ENCODE results near the gene SKIC8. TPM values are rescaled to one million over a fixed set of nuclear protein-coding genes. Genes with fewer than 3 reads are reported as not detected.

The SKIC8 gene
- total and polyA plus RNA-seq, 2 experiments from 2014 or later, result 60.6 to 70.2 TPM

DNA sequence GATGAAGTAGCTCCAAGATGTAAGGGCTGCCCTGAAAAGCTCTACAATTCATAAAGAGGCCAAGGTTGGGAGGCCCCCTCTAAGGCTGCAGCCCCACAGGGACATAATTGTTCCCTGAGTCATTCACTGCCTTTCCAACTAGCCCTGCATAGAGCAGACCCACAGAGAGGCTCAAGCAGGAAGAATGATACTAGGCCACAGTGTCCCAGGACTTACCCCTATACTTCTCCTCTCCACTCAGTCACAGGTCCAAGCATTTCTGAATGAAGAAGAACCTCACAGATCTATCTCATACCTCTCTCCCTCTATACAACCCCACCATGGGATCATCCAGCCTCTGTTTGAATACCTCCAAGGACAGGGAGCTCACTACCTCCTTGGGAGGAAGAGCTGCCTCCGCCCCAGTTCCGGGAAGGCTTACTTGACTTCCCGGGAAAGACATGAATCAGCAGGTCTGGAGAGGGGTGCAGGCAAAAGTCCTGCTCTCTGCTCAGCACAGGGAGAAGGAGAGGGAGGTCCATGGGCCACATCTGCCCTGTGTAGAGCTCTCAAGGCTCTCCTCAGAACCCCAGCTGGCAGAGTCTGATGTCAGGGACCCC is 6.9 kb upstream of the SKIC8 start:
- H2AFZ ChIP-seq, result no peak overlapping the region
- H3K4me1 ChIP-seq (ENCODE audit: insufficient read depth), result peaks cover 10% of the 10 kb centered on the region
- H3K27ac ChIP-seq, result peak overlapping the region; percentile 84
- H3K36me3 ChIP-seq (replicated peaks; ENCODE audit: insufficient read depth, low read depth), result no peaks in the 10 kb centered on the region
- peak; percentile 52 for DNase-seq (ENCODE audit: low spot score)
- H3K27me3 ChIP-seq, result no peaks in the 10 kb centered on the region
- no peaks in the 10 kb centered on the region for H3K79me2 ChIP-seq
- H3K9me3 ChIP-seq (ENCODE audit: low read depth), result no peaks in the 10 kb centered on the region
- H3K9me2 ChIP-seq (replicated peaks; ENCODE audit: insufficient read depth), result no peaks in the 10 kb centered on the region
- WGBS (ENCODE audit: low lambda C conversion rate, missing lambda C conversion rate), result 93% methylated on average over 3 of the region's 3 CpGs
- no peak overlapping the region for H3K4me3 ChIP-seq
- H3K4me2 ChIP-seq, result peak overlapping the region; percentile 27
- TF ChIP-seq, protein P1, sequence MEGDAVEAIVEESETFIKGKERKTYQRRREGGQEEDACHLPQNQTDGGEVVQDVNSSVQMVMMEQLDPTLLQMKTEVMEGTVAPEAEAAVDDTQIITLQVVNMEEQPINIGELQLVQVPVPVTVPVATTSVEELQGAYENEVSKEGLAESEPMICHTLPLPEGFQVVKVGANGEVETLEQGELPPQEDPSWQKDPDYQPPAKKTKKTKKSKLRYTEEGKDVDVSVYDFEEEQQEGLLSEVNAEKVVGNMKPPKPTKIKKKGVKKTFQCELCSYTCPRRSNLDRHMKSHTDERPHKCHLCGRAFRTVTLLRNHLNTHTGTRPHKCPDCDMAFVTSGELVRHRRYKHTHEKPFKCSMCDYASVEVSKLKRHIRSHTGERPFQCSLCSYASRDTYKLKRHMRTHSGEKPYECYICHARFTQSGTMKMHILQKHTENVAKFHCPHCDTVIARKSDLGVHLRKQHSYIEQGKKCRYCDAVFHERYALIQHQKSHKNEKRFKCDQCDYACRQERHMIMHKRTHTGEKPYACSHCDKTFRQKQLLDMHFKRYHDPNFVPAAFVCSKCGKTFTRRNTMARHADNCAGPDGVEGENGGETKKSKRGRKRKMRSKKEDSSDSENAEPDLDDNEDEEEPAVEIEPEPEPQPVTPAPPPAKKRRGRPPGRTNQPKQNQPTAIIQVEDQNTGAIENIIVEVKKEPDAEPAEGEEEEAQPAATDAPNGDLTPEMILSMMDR (IDR thresholded peaks at IDR 0.05; ENCODE audit: poor library complexity), result no peak
- TF ChIP-seq EZH2 (IDR thresholded peaks at IDR 0.05; ENCODE audit: borderline replicate concordance), result no peak
- TF ChIP-seq EZH2phosphoT487 (IDR thresholded peaks at IDR 0.05; ENCODE audit: low read depth, severe bottlenecking, unreplicated experiment), result no peak
- H4K20me1 ChIP-seq (ENCODE audit: insufficient read depth, poor library complexity, severe bottlenecking), result no peaks in the 10 kb centered on the region

- Histone ChIP-seq H3K4me1 (ENCODE audit: insufficient read depth) (peaks cover 14% of the 10 kb centered on the region), H3K4me3 (no peak overlapping the region), H3K36me3 (replicated peaks; ENCODE audit: insufficient read depth, low read depth) (no peaks in the 10 kb centered on the region), H2AFZ (no peak overlapping the region), H3K9me2 (replicated peaks; ENCODE audit: insufficient read depth) (no peaks in the 10 kb centered on the region), H4K20me1 (ENCODE audit: insufficient read depth, poor library complexity, severe bottlenecking) (no peaks in the 10 kb centered on the region), H3K4me2 (no peak overlapping the region), H3K9me3 (ENCODE audit: low read depth) (no peaks in the 10 kb centered on the region), H3K79me2 (no peaks in the 10 kb centered on the region), H3K27ac (peak overlapping the region; percentile 84), H3K27me3 (no peaks in the 10 kb centered on the region)
- 81% methylated on average over 8 of the region's 9 CpGs for WGBS (ENCODE audit: low lambda C conversion rate, missing lambda C conversion rate)
- no peak for DNase-seq (ENCODE audit: low spot score)
- TF ChIP-seq EZH2 (IDR thresholded peaks at IDR 0.05; ENCODE audit: borderline replicate concordance) (no peak), EZH2phosphoT487 (IDR thresholded peaks at IDR 0.05; ENCODE audit: low read depth, severe bottlenecking, unreplicated experiment) (no peak)
- TF ChIP-seq, protein P1 (IDR thresholded peaks at IDR 0.05; ENCODE audit: poor library complexity), result no peak
Observed at GRCh38 chr15:78304216-78305066, 5.0 kb upstream of the SKIC8 start.

DNA sequence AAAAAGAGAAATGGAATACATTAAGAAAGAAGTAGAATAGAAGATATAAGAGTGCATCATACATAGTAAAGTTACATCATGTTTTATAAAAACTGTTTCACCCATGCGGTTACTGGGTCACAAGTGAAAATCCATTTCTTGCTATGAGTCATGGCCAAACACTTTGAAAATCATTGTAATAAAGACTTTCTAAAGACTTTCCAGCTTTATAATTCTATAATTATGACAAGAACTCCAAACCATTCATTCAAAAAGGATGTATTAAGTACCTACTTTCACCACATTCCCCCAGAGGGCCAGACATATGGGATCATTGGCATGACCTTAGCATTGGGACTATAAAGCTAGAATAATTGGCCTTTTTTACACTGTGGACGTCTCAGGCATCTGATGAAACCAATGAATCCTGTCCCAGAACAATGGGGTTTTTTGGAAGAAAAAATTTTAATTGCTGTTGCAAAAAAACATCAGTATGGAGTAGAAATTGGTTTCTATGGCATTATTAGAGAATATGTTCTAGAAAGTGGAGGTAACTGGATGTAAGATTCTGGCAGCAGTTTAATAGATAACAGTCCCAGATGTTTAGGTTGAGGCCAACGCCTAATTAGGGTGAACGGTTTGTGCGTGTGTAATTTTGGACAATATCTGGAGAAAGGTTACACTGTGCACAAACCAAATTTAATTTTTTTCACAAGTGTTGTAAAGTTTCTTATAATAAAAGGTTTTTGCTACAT is 3.3 kb upstream of the SKIC8 start:
- no peaks in the 10 kb centered on the region for H3K27me3 ChIP-seq
- H4K20me1 ChIP-seq (ENCODE audit: insufficient read depth, poor library complexity, severe bottlenecking), result no peaks in the 10 kb centered on the region
- peaks cover 14% of the 10 kb centered on the region for H3K79me2 ChIP-seq
- no peaks in the 10 kb centered on the region for H3K36me3 ChIP-seq (replicated peaks; ENCODE audit: insufficient read depth, low read depth)
- DNase-seq (ENCODE audit: low spot score), result no peak
- no peak overlapping the region for H2AFZ ChIP-seq
- WGBS (ENCODE audit: low lambda C conversion rate, missing lambda C conversion rate), result 79% methylated on average over 5 of the region's 5 CpGs
- no peaks in the 10 kb centered on the region for H3K9me2 ChIP-seq (replicated peaks; ENCODE audit: insufficient read depth)
- H3K4me1 ChIP-seq (ENCODE audit: insufficient read depth), result peaks cover 20% of the 10 kb centered on the region
- H3K27ac ChIP-seq, result no peak overlapping the region
- no peaks in the 10 kb centered on the region for H3K9me3 ChIP-seq (ENCODE audit: low read depth)
- no peak overlapping the region for H3K4me3 ChIP-seq
- no peak for TF ChIP-seq EZH2phosphoT487 (IDR thresholded peaks at IDR 0.05; ENCODE audit: low read depth, severe bottlenecking, unreplicated experiment)
- no peak for TF ChIP-seq EZH2 (IDR thresholded peaks at IDR 0.05; ENCODE audit: borderline replicate concordance)
- TF ChIP-seq, protein P1 (IDR thresholded peaks at IDR 0.05; ENCODE audit: poor library complexity), result no peak
- H3K4me2 ChIP-seq, result peak overlapping the region; percentile 15

All from hepatocyte (in vitro differentiated cells).